Peyer's patch (tissue), 4 donors: Measurements from ENCODE around the gene STK24.

ENCODE experiments used
- POLR2A ChIP-seq, 2 donors: fragments of 450-650 bp; IDR thresholded peaks; one replicate each; pipeline ENCODE4 v1.5.1; 2017; ENCODE audit warnings: antibody characterized with exemption in 2 of 2, mild to moderate bottlenecking in 2 of 2, moderate library complexity in 2 of 2
- TF ChIP-seq, protein P1 (sequence below), 6 experiments: fragments of 450-650 bp in 4 of 6; fragments of 200-600 bp in 2 of 6; sonication (generic) in 1 of 6; IDR thresholded peaks; one replicate each; pipeline ENCODE4 v1.5.1; 2017 to 2019; ENCODE audit warnings: antibody characterized with exemption in 6 of 6, mild to moderate bottlenecking in 3 of 6, moderate library complexity in 1 of 6

DNA sequence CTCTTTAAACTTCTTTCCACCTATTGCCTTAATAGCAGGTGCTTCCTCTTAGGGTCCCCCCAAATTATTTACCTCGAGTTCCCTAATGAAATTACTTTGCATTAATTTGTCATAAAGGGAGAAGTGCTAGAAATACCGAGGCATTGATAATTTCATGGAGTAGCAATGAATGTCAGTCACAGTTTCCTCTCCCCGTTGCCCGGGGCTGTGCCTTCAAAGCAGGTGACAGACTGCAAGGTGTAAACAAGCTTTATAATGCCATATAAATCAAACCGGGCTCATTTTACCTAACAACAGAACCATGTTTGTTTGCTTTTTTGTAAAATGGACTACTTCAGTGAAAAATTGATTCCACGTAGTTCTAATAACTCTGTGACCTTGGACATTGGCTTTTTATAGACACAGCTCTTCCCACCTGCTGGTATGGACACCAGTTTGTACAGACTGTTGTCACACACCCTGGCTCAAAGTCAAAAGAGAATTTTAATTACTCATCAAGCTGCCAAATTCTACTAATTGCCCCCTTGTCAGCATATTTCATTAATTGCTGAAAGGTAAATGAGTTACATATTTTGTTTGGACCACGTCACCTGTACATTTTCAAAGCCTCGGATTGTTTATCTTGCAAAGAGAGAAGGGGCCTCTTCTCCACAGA, 171.1 kb downstream of the STK24 start:
- TF ChIP-seq, protein P1, sequence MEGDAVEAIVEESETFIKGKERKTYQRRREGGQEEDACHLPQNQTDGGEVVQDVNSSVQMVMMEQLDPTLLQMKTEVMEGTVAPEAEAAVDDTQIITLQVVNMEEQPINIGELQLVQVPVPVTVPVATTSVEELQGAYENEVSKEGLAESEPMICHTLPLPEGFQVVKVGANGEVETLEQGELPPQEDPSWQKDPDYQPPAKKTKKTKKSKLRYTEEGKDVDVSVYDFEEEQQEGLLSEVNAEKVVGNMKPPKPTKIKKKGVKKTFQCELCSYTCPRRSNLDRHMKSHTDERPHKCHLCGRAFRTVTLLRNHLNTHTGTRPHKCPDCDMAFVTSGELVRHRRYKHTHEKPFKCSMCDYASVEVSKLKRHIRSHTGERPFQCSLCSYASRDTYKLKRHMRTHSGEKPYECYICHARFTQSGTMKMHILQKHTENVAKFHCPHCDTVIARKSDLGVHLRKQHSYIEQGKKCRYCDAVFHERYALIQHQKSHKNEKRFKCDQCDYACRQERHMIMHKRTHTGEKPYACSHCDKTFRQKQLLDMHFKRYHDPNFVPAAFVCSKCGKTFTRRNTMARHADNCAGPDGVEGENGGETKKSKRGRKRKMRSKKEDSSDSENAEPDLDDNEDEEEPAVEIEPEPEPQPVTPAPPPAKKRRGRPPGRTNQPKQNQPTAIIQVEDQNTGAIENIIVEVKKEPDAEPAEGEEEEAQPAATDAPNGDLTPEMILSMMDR (IDR thresholded peaks at IDR 0.05), result no peak
- no peak for TF ChIP-seq POLR2A (IDR thresholded peaks at IDR 0.05)
